ACHN (cell line): ENCODE data around the gene ITPR1.

Source experiments
- DNase-seq: peaks from one replicate; pipeline ENCODE4 v3.0.0-alpha.2; 2015
- in situ Hi-C: cut with HindIII; loops from 2 replicates; pipeline ENCODE4 v1.10.0; 2017; ENCODE audit warnings: low sequenced_read_pairs, low pct_ligation_motif_present, low pct_unique_long_range_greater_than_20kb

The ITPR1 gene

GRCh38 chr3:4850211-4850927 lies 357.2 kb downstream of the ITPR1 start:
- DNase-seq = no peak
- in situ Hi-C loops = no loop called here

- no peak for DNase-seq
- in situ Hi-C loops = no loop called here
Observed at GRCh38 chr3:4850928-4851265, 357.7 kb downstream of the ITPR1 start.

DNA sequence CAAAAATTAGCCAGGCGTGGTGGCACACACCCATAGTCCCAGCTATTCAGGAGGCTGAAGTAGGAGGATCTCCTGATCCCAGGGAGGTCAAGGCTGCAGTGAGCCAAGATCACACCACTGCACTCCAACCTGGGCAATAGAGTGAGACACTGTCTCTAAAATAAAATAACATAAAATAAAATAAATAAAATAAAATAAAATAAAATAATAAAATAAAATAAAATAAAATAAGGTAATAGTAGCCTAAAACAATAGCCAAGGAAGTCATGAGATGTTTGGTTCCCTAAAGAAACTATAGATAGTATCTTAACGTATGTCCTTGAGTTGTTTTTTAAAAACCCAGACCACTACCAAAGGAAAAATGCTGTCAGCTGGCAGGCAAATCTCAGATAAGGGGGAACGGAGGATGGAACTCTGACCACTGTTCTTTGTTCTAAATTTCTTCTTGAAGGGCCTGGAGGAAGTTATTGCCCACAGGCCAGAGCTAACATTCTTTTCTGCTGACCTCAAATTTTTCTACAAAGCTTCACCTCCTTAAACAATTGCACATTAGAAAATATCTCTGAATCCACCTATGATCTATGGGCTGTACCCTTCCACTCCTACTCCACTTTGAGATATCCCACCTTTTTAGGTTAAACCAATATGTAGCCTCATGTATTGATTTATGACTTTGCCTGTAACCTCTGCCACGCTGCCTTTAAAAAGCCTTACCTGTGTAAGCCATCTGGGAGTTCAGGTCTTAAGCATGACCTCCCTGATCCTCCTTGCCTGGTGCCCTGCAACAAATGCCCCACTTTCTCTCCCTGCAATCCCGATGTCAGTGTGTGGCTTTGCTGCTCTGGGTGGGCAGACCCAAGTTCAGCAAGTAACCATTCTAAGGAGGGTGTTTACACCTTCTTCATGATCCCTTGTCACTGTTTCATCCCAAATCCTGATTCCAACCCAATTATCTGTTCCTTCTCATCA lies 359.9 kb downstream of the ITPR1 start:
- no peak for DNase-seq
- in situ Hi-C loops = no loop called here

DNA sequence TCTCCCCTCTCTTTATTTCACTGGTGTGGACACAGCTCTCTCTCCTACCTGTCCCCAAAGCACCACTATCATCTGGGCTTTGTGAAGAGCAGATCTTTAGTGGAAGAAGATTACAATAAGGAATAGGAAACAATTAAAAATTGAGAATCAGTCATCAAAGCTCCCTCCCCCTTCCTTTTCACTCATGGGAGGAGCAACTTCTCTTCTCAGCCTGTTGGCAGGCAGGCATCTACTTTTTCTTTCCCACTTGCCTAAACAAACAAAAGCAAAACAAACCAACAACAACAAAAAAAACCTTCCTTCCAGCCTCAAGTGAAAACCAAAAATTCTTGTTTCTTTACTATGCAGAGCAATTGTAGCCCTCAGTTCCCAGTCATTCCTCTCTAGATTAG lies 360.6 kb downstream of the ITPR1 start:
- DNase-seq = no peak
- in situ Hi-C loops = no loop called here

DNA sequence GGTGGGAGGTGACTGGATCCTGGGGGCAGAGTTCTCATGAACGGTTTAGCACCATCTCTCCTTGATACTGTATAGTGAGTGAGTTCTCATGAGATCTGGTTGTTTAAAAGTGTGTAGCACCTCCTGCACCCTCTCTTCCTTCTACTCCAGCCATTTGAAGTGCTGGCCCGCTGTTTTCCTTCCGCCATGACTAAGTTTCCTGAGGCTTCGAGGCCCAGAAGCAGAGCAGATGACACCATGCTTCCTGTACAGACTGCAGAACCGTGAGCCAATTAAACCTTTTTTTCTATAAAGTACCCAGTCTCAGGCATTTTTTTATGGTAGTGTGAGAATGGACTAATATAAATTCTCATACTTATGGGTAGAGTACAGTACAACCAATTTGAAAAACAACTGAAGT lies 362.5 kb downstream of the ITPR1 start:
- DNase-seq = no peak
- in situ Hi-C loops = no loop called here

- no peak for DNase-seq
- in situ Hi-C loops = no loop called here
Observed at GRCh38 chr3:4856136-4856535, 363.0 kb downstream of the ITPR1 start.

DNA sequence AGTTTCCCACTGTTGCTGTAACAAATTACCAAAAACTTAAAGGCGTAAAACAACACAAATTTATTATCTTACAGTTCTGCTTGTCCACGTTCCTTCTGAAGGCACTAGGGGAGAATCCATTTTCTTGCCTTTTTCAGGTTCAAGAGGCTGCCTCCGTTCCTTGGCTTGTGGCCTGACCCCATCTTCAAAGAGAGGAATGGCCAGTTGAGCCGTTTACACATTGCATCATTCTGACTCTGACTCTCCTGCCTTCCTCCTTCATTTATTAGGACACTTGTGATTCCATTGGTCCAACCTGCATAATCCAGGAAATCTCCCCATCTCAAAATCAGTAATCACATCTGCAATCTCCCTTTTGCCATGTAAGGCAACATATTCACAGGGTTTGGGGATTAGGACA lies 363.4 kb downstream of the ITPR1 start:
- DNase-seq = no peak
- in situ Hi-C loops = no loop called here

GRCh38 chr3:4856986-4857385 lies 363.8 kb downstream of the ITPR1 start:
- in situ Hi-C loops = no loop called here
- DNase-seq = no peak

GRCh38 chr3:4859788-4860187 lies 366.6 kb downstream of the ITPR1 start:
- DNase-seq = no peak
- in situ Hi-C loops = no loop called here

GRCh38 chr3:4862973-4863372 lies 369.8 kb downstream of the ITPR1 start:
- no peak for DNase-seq
- in situ Hi-C loops = no loop called here

- in situ Hi-C loops = no loop called here
- DNase-seq = no peak
Observed at GRCh38 chr3:4864503-4864902, 371.4 kb downstream of the ITPR1 start.

DNA sequence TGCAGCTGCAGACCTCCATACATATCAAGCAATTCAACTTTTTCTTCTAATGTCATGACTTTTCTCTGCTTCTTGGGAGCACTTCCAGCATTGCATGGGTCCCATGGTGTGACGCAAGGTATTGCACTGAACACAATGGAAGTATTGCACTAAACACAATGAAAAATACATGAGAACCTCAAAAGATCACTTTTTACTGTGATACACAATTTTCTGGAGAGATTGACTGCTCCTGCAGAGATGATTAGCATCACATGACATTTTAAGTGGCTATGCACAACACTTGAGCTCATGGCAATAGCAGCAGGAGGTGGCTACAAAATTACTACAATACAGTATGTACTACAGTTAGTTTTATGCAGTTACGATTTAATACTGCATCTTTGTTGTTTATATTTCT lies 372.6 kb downstream of the ITPR1 start:
- no peak for DNase-seq
- in situ Hi-C loops = no loop called here

GRCh38 chr3:4866866-4867265 lies 373.7 kb downstream of the ITPR1 start:
- in situ Hi-C loops = no loop called here
- DNase-seq = no peak

- in situ Hi-C loops = no loop called here
- DNase-seq = no peak
Observed at GRCh38 chr3:4877173-4877787, 384.1 kb downstream of the ITPR1 start.

DNA sequence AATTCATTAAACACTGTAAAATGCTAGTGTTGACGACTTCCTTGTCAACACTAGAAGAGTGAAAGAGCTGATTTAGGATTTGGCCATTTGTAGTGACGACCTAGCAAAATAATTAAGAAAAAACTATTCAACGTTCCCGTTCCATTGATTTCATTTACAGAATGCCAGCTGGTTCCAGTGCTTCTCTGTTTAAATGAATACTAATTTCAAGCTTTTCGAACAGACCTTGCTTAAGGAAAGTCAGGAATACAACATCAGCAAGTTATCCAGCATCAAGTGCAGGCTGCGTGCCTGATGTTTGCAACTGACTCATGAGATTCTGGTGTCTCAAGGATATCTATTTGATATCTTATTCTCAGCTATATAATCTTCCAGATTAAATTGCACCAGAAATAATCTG lies 387.7 kb downstream of the ITPR1 start:
- no peak for DNase-seq
- in situ Hi-C loops = no loop called here

- no peak for DNase-seq
- in situ Hi-C loops = no loop called here
Observed at GRCh38 chr3:4882548-4882947, 389.4 kb downstream of the ITPR1 start.

DNA sequence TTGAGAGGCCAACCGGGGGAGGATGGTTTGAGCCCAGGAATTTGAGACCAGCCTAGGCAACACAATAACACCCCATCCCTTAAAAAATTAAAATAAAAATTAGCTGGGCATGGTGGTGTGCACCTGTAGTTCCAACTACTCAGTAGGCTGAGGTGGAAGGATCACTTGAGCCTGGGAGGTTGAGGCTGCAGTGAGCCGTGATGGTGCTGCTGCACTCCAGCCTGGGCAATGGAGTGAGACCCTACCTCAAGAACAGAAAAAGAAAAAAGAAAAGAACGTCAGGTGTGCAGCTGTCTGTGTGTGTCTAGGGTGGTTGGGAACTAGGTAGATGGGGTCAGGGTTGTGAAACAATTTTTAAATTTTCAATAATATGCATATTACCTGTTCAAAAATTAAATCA lies 389.9 kb downstream of the ITPR1 start:
- DNase-seq = no peak
- in situ Hi-C loops = no loop called here

DNA sequence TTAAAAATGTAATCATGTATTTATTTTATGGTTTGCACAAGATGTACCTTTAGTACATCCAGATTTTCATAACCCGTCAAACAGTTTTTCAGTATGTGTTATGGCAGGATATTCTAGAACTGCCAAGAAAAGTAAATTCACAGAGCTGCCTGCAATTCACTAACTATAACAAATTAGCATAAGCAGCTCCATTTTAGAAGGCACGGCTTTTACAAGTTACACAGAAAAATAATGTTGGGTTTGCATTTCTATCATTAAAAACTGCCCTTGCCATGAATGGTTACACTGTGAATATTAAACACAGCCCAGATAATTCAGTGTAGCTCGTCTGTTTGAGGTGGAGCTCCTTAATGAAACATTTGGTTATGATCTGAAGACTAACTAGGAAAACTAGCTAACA lies 391.7 kb downstream of the ITPR1 start:
- DNase-seq = no peak
- in situ Hi-C loops = no loop called here

DNA sequence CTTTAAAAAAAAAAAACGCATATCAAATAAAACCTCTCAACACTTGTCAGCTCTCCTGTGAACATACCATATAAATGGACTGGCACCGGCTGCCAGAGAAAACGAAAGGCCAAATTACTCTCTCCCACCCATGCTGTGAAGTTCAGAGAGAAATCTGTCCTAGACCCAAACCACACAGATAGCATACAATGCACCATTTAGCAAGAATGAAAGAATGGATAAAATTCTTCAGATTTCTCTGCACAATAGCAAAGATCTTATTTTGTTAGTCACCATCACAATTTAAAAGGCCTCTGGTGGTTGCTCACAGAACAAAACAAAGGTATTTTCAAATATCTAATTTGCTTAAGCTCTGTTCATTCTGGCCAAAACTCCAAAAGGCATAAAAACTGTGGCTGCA lies 392.2 kb downstream of the ITPR1 start:
- no peak for DNase-seq
- in situ Hi-C loops = no loop called here

- DNase-seq = no peak
- in situ Hi-C loops = no loop called here
Observed at GRCh38 chr3:4886448-4886847, 393.3 kb downstream of the ITPR1 start.
